Skeletal muscle satellite cell (primary cell): ENCODE data around the gene ADD3.
A peak's percentile ranks its signal among the peaks of the same experiment; 100 is the strongest.
"Not testable (repeated sequence)": the region's sequence is repeated elsewhere in the genome, so short reads cannot be mapped to it uniquely, and the experiment has no call there.

Experiments
- H3K27me3 ChIP-seq: 2 replicates; pipeline ENCODE4 v1.7.0; 2013; ENCODE audit warnings: low read length; ENCODE audit not compliant: control insufficient read depth, insufficient read depth
- H3K36me3 ChIP-seq: 2 replicates; pipeline ENCODE4 v1.7.0; 2013; ENCODE audit warnings: mild to moderate bottlenecking, control low read depth, low read length; ENCODE audit not compliant: insufficient read depth
- H3K4me1 ChIP-seq: 2 replicates; pipeline ENCODE4 v1.7.0; 2013; ENCODE audit warnings: low read length; ENCODE audit not compliant: control insufficient read depth, insufficient read depth
- H3K4me2 ChIP-seq: 2 replicates; pipeline ENCODE4 v1.7.0; 2013; ENCODE audit warnings: mild to moderate bottlenecking, low read length
- H3K4me3 ChIP-seq: 2 replicates; pipeline ENCODE4 v1.7.0; 2013; ENCODE audit warnings: low read length
- H3K9ac ChIP-seq: 2 replicates; pipeline ENCODE4 v1.7.0; 2013; ENCODE audit warnings: mild to moderate bottlenecking, low read depth, low read length, moderate library complexity
- H3K9me3 ChIP-seq: replicated peaks from 2 replicates; pipeline ENCODE4 v1.7.0; 2013; ENCODE audit warnings: mild to moderate bottlenecking, control low read depth, low read length

Gene ADD3

GRCh38 chr10:110042181-110042580 lies 34.4 kb downstream of the ADD3 start:
- H3K9ac ChIP-seq: no peak overlapping the region
- H3K27me3 ChIP-seq: no peaks in the 10 kb centered on the region
- H3K36me3 ChIP-seq: no peaks in the 10 kb centered on the region
- H3K4me2 ChIP-seq: no peak overlapping the region
- no peaks in the 10 kb centered on the region for H3K9me3 ChIP-seq
- H3K4me3 ChIP-seq: no peak overlapping the region
- H3K4me1 ChIP-seq: no peaks in the 10 kb centered on the region

GRCh38 chr10:110042891-110043290 lies 35.1 kb downstream of the ADD3 start:
- no peak overlapping the region for H3K9ac ChIP-seq
- no peaks in the 10 kb centered on the region for H3K36me3 ChIP-seq
- H3K4me2 ChIP-seq: no peak overlapping the region
- H3K27me3 ChIP-seq: no peaks in the 10 kb centered on the region
- H3K4me3 ChIP-seq: no peak overlapping the region
- no peaks in the 10 kb centered on the region for H3K9me3 ChIP-seq
- no peaks in the 10 kb centered on the region for H3K4me1 ChIP-seq

- H3K4me2 ChIP-seq: no peak overlapping the region
- no peak overlapping the region for H3K9ac ChIP-seq
- no peaks in the 10 kb centered on the region for H3K9me3 ChIP-seq
- no peaks in the 10 kb centered on the region for H3K4me1 ChIP-seq
- no peaks in the 10 kb centered on the region for H3K36me3 ChIP-seq
- no peaks in the 10 kb centered on the region for H3K27me3 ChIP-seq
- no peak overlapping the region for H3K4me3 ChIP-seq
These were observed 36.9 kb downstream of the ADD3 start for GRCh38 chr10:110044681-110045080.

- H3K9ac ChIP-seq: no peak overlapping the region
- H3K4me2 ChIP-seq: no peak overlapping the region
- H3K4me1 ChIP-seq: no peaks in the 10 kb centered on the region
- no peaks in the 10 kb centered on the region for H3K27me3 ChIP-seq
- no peak overlapping the region for H3K4me3 ChIP-seq
- H3K9me3 ChIP-seq: no peaks in the 10 kb centered on the region
- no peaks in the 10 kb centered on the region for H3K36me3 ChIP-seq
These were observed 38.0 kb downstream of the ADD3 start for GRCh38 chr10:110045772-110046171.

- not testable (repeated sequence) for H3K27me3 ChIP-seq, H3K4me1 ChIP-seq, H3K9ac ChIP-seq, H3K9me3 ChIP-seq, H3K36me3 ChIP-seq, H3K4me3 ChIP-seq, H3K4me2 ChIP-seq
These were observed 40.4 kb downstream of the ADD3 start for GRCh38 chr10:110048145-110048544.

GRCh38 chr10:110048781-110049180 lies 41.0 kb downstream of the ADD3 start:
- Histone ChIP-seq H3K27me3 (no peaks in the 10 kb centered on the region), H3K4me3 (no peak overlapping the region), H3K4me1 (peaks cover 6% of the 10 kb centered on the region), H3K4me2 (no peak overlapping the region), H3K9me3 (no peaks in the 10 kb centered on the region), H3K36me3 (no peaks in the 10 kb centered on the region), H3K9ac (no peak overlapping the region)

- H3K27me3 ChIP-seq, H3K36me3 ChIP-seq, H3K9ac ChIP-seq, H3K4me3 ChIP-seq, H3K4me2 ChIP-seq, H3K9me3 ChIP-seq, H3K4me1 ChIP-seq: not testable (repeated sequence)
These were observed 42.3 kb downstream of the ADD3 start for GRCh38 chr10:110049889-110050591.

GRCh38 chr10:110051487-110051886 lies 43.7 kb downstream of the ADD3 start:
- Histone ChIP-seq H3K36me3 (no peaks in the 10 kb centered on the region), H3K4me3 (no peak overlapping the region), H3K4me2 (no peak overlapping the region), H3K9ac (no peak overlapping the region), H3K27me3 (no peaks in the 10 kb centered on the region), H3K9me3 (no peaks in the 10 kb centered on the region), H3K4me1 (peaks cover 13% of the 10 kb centered on the region)

- Histone ChIP-seq H3K4me2 (no peak overlapping the region), H3K4me3 (no peak overlapping the region), H3K27me3 (no peaks in the 10 kb centered on the region), H3K9me3 (no peaks in the 10 kb centered on the region), H3K36me3 (no peaks in the 10 kb centered on the region), H3K4me1 (peaks cover 27% of the 10 kb centered on the region), H3K9ac (no peak overlapping the region)
These were observed 45.1 kb downstream of the ADD3 start for GRCh38 chr10:110052916-110053315.

GRCh38 chr10:110056822-110057221 lies 49.0 kb downstream of the ADD3 start:
- H3K4me3 ChIP-seq: no peak overlapping the region

GRCh38 chr10:110057456-110057855 lies 49.7 kb downstream of the ADD3 start:
- H3K9ac ChIP-seq: peak overlapping the region; percentile 15
- H3K36me3 ChIP-seq: no peaks in the 10 kb centered on the region
- H3K4me2 ChIP-seq: peak overlapping the region; percentile 60
- H3K4me3 ChIP-seq: no peak overlapping the region
- H3K4me1 ChIP-seq: peaks cover 34% of the 10 kb centered on the region
- no peaks in the 10 kb centered on the region for H3K27me3 ChIP-seq
- H3K9me3 ChIP-seq: no peaks in the 10 kb centered on the region

More at GRCh38 chr10:110056822-110057221, 49.0 kb downstream of the ADD3 start:
- Histone ChIP-seq H3K9me3 (no peaks in the 10 kb centered on the region), H3K4me2 (peak overlapping the region; percentile 60), H3K36me3 (no peaks in the 10 kb centered on the region), H3K9ac (peak overlapping the region; percentile 15), H3K4me1 (peaks cover 34% of the 10 kb centered on the region), H3K27me3 (no peaks in the 10 kb centered on the region)

GRCh38 chr10:110058212-110058611 lies 50.4 kb downstream of the ADD3 start:
- peaks cover 29% of the 10 kb centered on the region for H3K4me1 ChIP-seq
- no peak overlapping the region for H3K4me3 ChIP-seq
- no peak overlapping the region for H3K9ac ChIP-seq
- H3K9me3 ChIP-seq: no peaks in the 10 kb centered on the region
- H3K36me3 ChIP-seq: no peaks in the 10 kb centered on the region
- no peaks in the 10 kb centered on the region for H3K27me3 ChIP-seq
- H3K4me2 ChIP-seq: no peak overlapping the region
